Suprapubic skin (tissue), 4 donors: ENCODE data around the gene KRT15.

Experiments used
- POLR2A ChIP-seq, 2 donors: fragments of 450-650 bp; IDR thresholded peaks; one replicate each; pipeline ENCODE4 v1.6.1; 2017; ENCODE audit warnings: antibody characterized with exemption in 2 of 2, mild to moderate bottlenecking in 2 of 2, moderate library complexity in 2 of 2
- POLR2AphosphoS5 ChIP-seq, 3 donors: sonication (generic); formaldehyde crosslinking; IDR thresholded peaks; one replicate each; pipeline ENCODE4 v1.6.1; 2017; ENCODE audit warnings: antibody characterized with exemption in 3 of 3
- TF ChIP-seq, protein P1 (sequence below), 2 donors: fragments of 200-600 bp in 1 of 2; fragments of 450-650 bp in 1 of 2; sonication (generic) in 1 of 2; IDR thresholded peaks; one replicate each; pipeline ENCODE4 v1.5.1; 2016 to 2019; ENCODE audit warnings: antibody characterized with exemption in 2 of 2, mild to moderate bottlenecking in 1 of 2, moderate library complexity in 1 of 2

DNA sequence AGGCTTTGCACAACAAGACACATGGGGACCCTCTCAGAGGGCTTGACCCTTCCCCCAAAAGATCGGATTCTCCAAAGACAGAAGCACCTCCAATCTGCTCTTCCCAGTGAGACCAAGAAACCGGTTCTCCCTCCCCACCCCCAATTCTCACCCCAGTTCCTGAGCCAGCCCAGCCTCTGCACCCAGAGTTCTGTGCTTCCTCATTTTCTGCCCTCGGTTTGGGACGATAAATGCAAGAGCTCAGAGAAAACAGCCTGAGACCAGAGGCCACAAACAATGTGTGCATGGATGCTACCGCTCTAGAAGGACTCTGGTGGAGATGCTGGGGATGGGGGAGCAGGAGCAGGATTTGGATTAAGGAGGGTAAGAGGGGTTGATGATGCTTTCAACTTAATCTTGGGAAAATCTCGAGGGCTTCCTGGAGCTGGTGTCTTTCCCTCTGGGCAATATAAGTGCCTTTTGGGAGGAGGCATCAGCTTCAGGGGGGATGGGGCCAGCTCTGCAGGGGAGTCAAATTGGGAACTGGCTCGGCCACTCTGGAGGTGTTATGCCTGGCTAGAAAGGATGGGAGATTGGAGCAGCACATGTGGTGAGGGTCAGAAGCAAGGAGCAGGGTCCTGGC lies 6.0 kb downstream of the KRT15 start:
- no peak for TF ChIP-seq POLR2A (IDR thresholded peaks at IDR 0.05)
- TF ChIP-seq, protein P1, sequence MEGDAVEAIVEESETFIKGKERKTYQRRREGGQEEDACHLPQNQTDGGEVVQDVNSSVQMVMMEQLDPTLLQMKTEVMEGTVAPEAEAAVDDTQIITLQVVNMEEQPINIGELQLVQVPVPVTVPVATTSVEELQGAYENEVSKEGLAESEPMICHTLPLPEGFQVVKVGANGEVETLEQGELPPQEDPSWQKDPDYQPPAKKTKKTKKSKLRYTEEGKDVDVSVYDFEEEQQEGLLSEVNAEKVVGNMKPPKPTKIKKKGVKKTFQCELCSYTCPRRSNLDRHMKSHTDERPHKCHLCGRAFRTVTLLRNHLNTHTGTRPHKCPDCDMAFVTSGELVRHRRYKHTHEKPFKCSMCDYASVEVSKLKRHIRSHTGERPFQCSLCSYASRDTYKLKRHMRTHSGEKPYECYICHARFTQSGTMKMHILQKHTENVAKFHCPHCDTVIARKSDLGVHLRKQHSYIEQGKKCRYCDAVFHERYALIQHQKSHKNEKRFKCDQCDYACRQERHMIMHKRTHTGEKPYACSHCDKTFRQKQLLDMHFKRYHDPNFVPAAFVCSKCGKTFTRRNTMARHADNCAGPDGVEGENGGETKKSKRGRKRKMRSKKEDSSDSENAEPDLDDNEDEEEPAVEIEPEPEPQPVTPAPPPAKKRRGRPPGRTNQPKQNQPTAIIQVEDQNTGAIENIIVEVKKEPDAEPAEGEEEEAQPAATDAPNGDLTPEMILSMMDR (IDR thresholded peaks at IDR 0.05), result no peak
- TF ChIP-seq POLR2AphosphoS5 (IDR thresholded peaks at IDR 0.05), result no peak
